ENCODE results near the gene ARRB1.

GRCh38 chr11:75305452-75305851 lies 46.0 kb downstream of the ARRB1 start:
- no peak for TF ChIP-seq CREB3 (tag; conservative IDR thresholded peaks at IDR 0.05; ENCODE audit: low read depth)
- TF ChIP-seq ZNF3 (CRISPR knock-in tag; IDR thresholded peaks at IDR 0.05) = no peak
- no peak for TF ChIP-seq MIER1 (IDR thresholded peaks at IDR 0.05; ENCODE audit: low read depth)
- TF ChIP-seq KLF1 (tag; IDR thresholded peaks at IDR 0.05) = no peak
- TF ChIP-seq RBBP5 (IDR thresholded peaks at IDR 0.05; ENCODE audit: borderline replicate concordance, insufficient read depth, low read length, poor library complexity, severe bottlenecking) = no peak
- no peak for TF ChIP-seq EWSR1 (IDR thresholded peaks at IDR 0.05; ENCODE audit: borderline replicate concordance, low read depth, partially characterized antibody)
- no peak for TF ChIP-seq EZH2 (IDR thresholded peaks at IDR 0.05; ENCODE audit: borderline replicate concordance, low read depth, low read length)
- TF ChIP-seq FOS (IDR thresholded peaks at IDR 0.05; ENCODE audit: extremely low read depth, insufficient read length) = no peak
- TF ChIP-seq DPF2 (IDR thresholded peaks at IDR 0.05) = no peak
- TF ChIP-seq CBX3 (IDR thresholded peaks at IDR 0.05; ENCODE audit: borderline replicate concordance in 1 of 2, low read length in 2 of 2) = no peak
- no peak for TF ChIP-seq PHF20 (IDR thresholded peaks at IDR 0.05; ENCODE audit: partially characterized antibody)
- no peak for TF ChIP-seq CTCF (IDR thresholded peaks at IDR 0.05 in 2 of 3, conservative IDR thresholded peaks at IDR 0.05 in 1 of 3; ENCODE audit: insufficient read depth in 2 of 3, low read depth in 1 of 3, low read length in 3 of 3)
- TF ChIP-seq ZFX (CRISPR knock-in tag; IDR thresholded peaks at IDR 0.05) = no peak
- no peak for TF ChIP-seq ZNF740 (CRISPR knock-in tag; IDR thresholded peaks at IDR 0.05)
- no peak for TF ChIP-seq ZNF740 (tag; IDR thresholded peaks at IDR 0.05)
